ENCODE results near the gene AGRN.

Gene AGRN

DNA sequence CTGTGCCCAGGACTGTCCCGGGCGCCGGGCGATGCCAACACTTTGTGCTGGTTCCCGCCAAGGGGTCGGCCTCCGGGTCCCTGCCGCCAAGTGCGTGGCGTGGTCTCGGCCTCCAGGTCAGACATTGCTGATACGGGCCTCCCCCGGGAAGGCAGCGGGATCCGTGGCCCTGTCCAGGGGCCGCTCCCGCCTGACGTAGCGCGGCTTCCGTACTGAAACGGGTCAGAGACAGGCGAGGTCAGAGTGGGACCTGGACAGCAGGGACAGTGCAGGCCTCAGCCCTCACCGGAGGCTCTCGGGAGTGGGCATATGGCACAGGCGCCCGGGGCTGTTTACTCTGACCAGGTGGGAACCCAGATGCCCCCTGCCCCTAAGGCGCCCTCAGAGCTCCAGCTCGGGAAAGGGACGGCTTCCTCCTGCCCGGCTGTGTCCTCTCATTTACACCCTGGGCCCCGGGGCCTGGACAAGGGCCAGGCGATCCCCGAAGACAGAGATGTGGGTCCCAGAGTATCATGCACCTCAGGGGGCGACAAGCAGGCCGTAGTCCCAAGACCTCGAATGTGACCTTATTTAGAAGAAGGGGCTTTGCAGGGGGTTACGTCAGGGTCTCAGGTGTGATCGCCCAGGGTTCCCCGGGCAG lies 63.0 kb downstream of the AGRN start:
- FAIRE-seq = no peak

DNA sequence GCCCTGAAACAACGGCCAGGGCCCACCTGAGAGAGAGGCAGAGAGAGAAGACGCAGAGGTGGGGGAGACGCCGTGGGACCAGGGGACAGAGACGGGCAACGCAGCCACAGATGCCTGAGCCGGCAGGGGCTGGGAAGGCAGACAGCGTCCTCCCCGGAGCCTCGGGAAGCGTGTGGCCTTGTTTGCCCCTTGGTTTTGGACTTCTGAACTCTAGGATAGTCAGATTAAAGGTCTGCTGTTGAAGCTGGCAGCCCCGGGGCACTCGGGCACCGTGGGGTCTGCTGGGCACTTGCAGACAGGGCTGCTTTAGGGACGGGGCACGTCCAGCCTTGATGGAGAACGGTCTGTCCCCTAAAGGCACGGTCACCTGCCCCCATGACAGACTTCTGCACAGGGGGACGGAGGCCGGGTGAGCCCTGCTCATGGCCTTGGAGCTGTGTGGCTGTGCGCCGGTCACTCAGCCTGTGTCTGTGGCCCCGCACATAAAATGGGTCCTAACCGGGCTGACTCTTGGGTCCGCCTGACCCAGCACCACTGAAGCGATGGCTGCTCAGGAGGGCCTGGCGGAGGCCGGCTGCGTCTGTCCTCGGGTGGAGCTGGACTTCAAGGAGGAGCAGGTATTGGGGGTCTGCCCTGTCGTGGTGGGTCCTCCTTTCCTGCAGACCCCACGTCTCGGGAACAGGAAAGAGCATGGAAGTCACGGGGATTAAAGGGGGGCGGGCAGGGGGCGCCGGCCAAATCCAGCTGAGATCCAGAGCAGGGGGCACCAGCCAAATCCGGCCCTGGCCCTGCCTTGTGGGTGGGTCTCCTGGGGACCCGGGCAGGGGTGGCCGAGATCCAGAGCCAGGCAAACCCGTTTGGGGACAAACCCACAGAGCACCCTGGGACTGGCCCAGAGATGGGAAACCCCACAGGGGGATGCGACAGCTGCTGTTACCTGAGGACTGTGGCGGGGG lies 63.8 kb downstream of the AGRN start:
- FAIRE-seq = no peak

DNA sequence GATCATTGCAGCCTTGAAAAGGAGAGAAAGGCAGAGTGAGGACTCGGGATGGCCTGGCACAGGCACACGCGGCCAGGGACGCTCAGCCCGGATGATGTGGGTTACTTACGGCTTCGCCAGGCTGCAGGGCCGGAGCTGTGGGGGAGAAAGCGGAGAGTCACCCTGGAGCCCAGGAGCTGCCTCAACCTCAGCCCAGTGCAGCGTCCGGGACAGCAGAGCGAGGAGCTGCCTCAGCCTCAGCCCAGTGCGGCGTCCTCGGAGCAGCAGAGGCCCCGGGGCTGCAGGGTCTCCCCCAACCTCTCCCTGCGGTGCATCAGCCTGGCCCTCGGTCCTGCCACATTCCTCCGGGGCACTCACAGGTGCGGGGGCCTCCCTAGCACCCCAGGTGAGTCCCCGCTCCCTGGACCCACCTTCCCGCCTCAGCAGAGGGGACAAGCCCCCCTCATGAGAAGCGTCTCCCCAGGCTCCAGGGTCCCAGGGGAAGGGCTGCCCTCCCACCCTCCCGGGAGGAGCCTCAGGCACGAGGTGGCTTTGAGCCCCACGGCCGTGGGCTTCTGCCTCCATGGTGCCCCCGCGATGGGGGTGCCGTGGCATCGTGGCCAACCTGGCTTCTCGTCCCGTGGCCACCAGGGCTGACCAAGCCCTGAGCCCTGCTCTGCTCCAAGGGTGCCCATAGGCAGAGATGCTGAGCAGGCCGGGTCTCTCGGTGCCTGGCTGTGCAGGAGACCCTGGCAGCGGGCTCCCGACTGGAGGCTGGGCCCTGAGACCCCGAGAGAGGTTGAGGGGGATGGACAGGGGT lies 64.7 kb downstream of the AGRN start:
- FAIRE-seq = no peak

DNA sequence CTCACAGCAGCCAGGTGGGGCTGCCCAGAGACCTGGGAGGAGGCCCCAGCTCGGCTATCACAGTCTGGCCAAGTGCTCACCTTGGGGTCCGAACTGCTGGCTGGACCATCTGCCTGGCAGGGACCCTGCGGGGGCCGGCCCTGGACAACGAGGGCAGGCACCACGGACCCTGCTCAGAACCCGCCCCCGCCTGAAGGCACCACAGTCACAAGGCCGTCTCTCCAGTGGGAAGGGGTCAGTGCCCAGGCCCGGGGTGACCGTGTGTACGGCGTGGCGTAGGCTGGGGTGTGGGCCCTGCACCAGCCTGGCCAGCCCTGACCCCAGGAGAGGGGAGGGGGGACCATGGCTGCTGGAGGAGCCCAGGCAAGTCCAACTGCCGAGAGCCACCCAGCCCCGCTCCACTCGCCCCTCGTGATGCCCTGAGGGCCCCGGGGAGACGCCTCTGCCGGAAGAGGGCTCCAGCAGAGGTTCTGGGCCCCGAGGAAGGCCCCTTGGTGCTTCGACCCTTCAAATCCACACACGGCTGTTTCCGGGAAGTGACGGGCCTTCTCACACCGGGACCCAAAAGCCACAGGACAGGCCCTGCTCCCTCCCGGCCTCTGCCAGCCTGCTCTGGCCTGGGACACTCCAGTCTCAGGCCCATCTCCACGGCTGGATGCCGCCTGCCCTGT lies 65.4 kb downstream of the AGRN start:
- no peak for FAIRE-seq

DNA sequence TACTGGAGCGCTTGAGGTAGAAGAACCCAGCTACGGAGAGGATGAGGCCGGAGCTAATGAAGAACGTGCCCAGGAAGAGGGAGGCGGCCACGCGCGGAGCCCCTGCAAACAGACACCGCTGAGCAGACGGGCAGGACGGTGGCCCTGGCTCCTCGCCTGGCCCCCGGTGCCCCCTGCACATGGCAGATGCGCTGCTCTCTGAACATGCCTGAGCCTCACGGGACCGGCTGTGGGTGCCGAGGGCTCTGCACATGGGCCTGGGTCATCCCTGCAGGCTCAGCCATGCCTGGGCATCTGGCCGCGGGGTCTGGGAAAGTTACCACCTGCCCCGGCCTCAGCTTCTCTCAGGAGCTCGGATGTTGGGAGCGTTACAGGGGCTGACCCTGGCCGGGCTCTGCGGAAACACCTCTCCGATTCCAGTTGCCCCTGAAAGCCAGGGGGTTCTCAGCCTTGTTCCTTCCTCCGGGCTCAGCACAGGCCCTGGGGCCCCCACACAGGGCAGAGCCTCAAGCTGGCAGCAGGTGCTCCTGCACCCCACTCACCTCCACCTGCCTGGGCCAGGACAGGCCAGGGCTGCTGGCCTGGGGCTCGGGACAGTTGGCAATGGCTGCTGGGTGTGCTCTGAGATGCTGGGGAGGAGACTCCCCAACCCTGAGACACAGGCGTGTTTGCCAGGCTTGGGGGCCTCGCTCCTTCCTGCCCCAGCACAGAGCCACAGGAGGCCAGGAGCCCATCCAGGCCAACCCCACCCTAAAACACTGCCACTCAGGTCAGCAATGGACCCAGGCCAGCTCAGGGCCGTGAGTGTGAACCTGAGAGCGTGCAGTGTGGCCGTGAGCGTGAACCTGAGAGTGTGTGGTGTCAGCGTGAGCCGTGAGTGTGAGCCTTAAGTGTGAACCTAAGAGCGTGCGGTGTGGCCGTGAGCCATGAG lies 66.3 kb downstream of the AGRN start:
- FAIRE-seq = no peak

DNA sequence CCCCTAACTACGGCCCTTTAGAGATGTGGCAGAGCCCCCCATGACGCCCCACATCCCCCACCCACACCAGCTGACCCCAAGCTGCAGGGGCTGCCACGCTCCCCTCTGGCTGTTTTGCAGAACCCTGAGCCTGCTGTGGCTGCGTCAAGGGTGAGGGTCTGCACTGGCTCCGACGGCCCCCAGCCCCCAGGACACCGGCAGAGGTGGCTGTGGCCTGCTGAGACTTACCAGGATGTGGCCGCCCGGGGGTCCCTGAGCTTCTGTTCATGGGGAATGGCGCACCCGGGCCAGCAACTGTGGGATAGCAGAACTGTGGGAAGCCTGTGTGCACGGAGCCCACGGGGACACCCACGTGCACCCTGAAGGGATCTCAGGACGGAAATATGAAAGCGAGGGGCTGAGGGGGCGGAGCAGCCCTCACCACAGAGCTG lies 67.0 kb downstream of the AGRN start:
- FAIRE-seq = no peak

DNA sequence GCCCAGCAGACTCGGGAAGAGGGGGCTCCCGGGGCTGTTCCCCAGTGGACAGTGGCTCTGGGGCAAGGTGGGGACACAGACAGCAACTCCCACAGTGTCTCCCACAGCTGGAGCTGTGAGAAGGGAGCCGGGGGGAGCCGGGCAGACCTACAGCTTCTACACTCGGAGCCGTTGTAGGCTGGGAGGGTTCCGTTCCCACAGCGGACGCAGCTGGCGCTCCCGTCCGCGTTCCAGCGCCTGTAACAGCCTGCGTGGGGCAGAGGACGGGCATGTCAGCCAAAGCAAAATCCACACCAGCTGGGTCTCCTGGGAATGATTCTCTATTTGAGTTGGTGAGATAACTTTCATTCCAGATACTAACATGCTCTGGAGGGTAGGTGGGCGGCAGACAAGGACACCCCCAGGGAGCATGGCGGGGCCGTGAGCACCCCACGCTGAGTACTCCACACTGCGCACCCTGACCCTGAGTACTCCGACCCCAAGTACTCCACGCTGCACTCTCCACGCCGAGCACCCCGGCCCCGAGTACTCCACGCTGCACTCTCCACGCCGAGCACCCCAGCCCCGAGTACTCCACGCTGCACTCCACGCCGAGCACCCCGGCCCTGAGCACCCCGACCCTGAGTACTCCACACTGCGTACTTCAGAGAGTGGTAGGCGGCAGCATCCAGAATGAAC lies 67.6 kb downstream of the AGRN start:
- no peak for FAIRE-seq

DNA sequence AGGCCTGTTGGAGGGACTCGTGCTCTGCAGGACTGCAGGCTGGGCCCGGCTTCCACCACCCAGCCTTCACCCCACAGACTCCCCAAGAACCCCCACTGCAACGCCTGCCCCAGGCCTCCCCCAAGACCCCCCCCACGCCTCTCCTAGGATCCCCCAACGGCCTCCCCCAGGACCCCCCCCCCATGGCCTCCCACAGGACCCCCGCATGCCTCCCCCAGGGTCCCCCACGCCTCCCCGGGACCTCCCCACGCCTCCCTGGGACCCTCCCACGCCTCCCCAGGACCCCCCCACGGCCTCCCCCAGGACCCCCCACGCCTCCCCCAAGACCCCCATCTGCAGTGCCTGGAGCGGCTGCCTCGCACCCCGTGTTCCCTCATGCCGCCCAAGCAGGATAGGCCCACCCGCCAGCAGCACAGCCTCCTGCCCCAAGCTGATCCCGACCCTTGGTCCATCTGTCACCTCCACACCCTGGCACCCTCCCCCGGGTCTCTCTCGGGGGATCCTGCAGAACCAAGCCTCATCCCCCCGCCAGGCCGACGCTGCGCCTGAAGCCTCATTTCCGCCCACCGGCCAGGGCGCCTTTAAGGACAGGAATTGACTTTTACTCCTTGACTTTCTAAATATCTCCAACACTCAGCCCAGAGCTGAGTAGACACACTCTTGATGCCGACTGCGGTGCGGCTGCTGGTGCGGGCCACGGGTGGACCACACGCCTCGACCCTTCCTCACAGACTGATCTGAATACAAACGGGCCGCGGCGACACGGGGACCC lies 68.3 kb downstream of the AGRN start:
- FAIRE-seq = no peak

DNA sequence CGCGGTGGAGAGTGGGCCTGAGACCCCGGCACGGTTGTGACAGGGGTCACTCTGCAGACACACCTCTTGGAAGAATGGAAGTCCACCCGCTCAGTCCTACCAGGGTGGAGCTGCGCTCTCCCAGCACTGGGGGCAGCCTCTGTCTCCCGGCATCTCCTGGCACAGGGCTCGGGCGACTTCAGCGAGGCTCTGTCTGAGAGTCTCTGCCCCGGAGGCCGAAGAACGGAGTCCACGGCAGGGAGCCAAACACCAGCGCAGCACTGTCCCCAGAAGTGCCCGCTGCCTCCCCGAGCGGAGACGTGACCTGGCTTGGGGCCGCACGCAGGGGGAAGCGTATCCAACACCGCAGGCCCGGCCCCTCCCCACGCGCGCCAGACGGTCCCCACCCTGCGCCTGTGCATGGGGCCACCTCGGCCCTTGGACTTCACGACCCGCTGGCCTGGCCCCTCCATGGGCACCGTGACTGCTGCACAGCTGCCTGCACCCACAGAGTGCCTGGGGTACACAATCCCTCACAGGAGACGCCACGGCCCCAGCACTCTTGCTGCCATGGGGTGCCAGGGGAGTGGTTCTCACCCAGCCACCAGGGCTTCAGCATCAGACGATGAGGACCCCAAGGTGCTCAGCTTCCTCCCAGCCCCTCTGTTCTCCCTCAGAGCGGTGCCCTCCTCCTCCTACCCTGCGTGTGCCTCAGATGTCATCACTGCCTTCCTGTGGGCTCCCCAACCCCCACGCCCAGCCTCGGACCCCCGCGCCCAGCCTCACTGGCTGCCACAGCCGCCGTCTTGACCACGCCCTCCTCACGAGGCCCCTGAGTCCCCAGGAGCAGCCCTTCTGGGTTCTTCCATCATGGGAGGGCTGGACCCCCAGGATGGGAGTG lies 69.1 kb downstream of the AGRN start:
- no peak for FAIRE-seq

DNA sequence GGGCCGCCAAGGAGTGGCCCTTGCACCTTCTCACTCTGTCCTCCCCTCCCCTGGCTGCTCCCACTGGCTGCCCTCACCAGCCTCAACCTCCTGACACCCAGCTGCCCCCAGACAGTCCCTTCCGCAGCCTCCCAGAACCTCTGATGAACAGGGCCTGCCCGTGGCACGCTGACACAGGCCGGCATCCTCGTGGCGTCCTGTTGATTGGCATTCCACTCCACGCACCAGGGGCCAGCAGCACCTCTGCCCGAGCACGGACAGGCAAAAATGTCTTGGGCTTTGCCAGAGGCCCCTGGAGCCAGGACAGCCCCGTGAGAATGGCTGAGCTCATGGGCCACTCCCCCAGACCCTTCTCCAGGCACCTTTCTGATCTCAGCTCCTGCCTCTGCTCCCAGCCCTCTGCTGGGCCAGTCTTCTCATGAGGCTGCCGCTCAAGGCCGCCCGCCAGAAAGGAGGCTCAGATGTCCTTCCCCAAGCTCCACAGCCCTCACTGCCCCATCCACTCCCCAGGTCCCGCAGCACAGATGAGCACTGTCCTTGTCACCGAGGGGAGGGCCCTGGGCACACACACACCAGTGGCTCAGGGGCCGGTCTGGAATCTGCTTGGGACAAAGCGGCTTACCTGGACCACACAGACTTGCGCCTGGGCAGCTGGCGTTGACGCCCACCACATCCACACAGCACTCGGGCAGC lies 70.0 kb downstream of the AGRN start:
- FAIRE-seq = no peak

DNA sequence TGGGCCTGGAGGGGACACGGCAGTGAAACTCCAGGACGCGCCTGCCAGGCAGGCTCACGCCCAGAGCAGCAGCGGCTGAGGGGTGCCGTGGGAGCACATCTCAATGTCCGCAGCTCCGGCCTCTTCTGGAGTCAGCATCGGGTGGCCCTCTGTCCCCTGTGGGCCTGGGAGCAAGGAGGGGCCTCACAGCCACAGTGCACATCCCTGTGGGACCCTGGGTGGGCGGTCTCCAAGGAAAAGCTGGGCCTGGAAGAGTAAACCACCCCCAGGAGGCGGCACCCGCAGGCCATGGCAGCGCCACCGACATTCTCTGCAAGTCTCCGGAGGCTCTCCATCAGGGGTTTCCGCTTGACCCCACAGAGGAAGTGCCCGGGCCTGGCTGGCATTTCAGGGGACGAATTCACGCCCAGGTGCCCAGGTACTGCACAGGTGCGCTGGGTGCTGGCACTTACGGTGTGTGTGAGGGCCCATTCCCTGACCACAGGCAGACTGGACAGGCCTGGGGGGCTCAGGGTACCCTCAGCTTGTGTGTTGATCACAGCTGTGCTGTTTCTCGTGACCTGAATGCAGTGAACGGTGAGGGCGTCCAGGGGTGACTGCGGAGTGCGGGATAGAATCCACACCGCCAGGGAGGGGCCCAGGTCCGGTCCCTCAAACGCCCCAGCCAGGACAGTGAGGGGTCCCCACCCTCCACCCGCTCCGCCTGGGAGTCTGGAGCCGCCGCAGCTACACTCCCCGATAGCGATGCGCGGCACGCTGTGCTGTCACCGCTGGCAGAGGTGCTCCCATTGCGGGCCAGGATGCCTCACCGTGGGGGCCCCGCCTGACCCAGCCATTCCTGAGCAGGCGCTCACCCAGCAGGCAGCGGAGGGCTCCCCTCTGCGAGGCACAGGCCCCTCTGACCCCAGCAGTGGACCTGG lies 70.8 kb downstream of the AGRN start:
- FAIRE-seq = no peak

DNA sequence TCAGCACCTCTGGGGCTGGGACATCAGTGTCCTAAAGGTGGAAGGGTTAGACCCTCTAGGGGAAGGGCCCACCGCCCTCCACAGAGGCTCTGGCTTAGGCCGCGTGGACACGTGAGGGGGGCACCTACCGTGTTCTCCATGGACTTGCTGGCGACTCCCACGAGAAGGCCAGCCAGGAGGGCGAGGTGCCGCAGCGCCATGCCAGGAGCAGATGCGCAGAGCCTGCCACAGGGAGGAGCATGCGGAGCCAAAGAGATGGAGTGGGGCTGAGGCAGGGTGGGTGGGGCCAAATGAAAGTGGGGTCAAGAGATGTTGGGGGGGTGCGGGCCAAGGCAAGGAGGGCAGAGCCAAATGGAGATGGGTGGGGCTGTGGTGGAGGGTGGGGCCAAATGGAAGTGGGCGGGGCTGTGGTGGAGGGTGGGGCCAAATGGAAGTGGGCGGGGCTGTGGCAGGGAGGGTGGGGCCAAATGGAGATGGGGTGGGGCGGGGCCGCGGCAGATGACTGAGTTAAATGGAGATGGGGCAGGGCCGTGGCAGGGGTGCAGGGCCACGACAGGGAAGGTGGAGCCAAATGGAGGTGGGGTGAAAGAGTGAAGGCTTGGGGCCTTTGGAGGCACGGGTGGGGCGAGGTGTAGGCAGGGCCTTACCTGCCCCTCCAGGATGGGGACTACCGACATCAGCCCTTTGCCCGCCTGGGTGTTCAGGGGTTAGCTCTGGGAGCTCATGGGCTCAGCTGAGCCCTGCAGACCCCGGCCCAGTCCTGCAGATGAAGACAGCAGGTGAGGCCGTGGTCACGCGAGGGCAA lies 71.6 kb downstream of the AGRN start:
- FAIRE-seq = no peak

DNA sequence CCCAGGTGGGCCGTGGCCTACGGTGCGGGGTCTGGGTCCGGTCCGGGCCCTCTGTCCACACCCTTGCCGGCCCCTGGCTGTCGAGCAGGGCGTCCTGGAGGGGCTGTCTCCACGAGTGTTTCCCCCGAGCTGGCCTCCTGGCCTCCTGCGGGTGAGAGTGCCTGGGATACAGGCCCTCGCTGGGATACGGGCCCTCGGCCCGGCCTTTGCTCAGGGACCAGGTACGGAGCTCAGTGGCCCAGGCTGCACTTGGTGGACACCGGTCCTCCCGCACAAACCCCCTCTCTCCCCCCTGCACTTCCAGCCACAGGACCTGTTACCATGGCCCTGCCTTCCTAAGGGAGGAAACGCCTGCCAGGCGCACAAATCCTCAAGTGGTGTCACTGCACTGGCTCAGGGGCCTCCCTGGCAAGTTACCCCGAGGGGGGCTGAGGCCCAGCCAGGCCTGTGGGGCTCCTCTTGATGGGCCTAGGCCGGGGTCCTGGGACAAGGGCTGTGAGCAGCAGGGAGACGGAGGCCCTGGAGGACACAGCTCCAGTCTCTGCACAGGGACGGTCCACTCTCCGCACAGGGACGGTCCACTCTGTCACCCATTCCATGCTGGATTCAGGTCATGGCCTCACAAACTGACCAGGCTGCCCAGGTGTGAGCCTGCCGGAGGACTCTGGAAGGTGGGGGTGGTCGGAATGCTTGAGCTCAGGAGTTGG lies 72.4 kb downstream of the AGRN start:
- FAIRE-seq = no peak

DNA sequence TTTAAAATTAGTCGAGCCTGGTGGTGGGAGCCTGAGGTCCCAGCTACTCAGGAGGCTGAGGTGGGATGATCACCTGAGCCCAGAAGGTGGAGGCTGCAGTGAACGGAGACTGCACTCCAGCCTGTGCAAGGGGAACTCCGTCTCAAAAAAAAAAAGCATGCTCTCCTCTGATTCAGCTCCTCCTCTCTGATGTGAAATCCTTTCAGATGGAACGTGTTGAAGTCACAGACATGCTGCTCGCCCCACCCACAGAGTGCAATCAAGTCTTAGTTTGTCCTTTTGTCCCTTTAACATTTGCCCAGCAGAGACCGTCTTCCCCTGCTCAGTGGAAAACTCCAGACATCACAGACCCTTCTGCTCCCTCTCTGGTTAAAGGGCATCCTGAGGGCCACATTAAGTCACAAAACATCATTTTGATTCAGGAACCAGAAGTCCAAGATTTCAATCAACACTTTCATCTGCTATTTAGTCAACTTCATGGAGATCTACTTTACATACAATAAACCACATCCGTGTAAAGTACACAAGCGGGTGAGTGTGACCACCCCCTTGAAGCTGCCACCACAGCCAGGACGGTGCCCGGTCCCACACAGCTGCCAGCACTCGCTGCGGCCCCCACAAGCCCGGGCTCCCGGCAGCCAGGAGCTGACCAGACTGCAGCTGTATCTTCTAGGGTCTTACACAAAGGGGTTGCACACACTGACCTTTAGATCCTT lies 73.1 kb downstream of the AGRN start:
- no peak for FAIRE-seq

DNA sequence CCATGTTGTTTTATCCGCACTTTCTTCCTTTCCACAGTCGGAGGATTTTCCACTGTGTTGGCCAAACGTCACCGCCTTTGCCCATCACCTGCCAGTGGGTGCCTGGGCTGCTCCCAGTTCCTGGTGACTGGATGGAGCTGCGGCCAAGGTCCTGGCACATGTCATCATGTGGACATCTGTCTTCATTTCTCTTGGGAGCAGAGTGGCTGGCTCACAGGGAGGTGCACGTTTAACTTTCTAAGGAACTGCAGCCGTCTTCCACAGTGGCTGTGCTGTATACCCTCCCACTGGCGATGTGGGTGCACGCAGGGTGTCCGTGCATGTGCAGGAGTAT lies 73.7 kb downstream of the AGRN start:
- FAIRE-seq = no peak

Measured in colon (tissue), 2 donors.